HepG2 (cell line): ENCODE data around the gene ZNF446. TPM values are rescaled to one million over a fixed set of nuclear protein-coding genes. Genes with fewer than 3 reads are reported as not detected.

Experiments
- ARID3A ChIP-seq: IDR thresholded peaks from 2 replicates; pipeline ENCODE4 v1.6.1; 2012; ENCODE audit warnings: low read depth, low read length, improper control_type of control experiment
- ASH2L ChIP-seq: fragments of 300-600, 200-600 bp; sonication (generic); IDR thresholded peaks from 2 replicates; pipeline ENCODE4 v1.7.0; 2017; ENCODE audit warnings: low read depth, mild to moderate bottlenecking, moderate library complexity, mixed read lengths, low read length; ENCODE audit not compliant: insufficient read length
- E2F2 ChIP-seq: sonication (generic); formaldehyde crosslinking; IDR thresholded peaks from 2 replicates; pipeline ENCODE4 v1.4.0; 2020; ENCODE audit warnings: missing genetic modification reagents, borderline replicate concordance
- GATAD1 ChIP-seq: IDR thresholded peaks from 2 replicates; pipeline ENCODE4 v1.6.1; 2016; ENCODE audit warnings: missing genetic modification reagents, missing compliant biosample characterization
- ISL2 ChIP-seq: sonication (generic); formaldehyde crosslinking; IDR thresholded peaks from 2 replicates; pipeline ENCODE4 v1.5.0; 2020; ENCODE audit warnings: missing genetic modification reagents
- KDM5A ChIP-seq: fragments of 200-600 bp; sonication (generic); IDR thresholded peaks from 2 replicates; pipeline ENCODE4 v1.7.0; 2018; ENCODE audit warnings: antibody characterized with exemption, mild to moderate bottlenecking, low read length, borderline replicate concordance
- MEF2D ChIP-seq: sonication (generic); formaldehyde crosslinking; IDR thresholded peaks from 2 replicates; pipeline ENCODE4 v1.5.1; 2020; ENCODE audit warnings: mild to moderate bottlenecking, missing genetic modification reagents
- MIER3 ChIP-seq: IDR thresholded peaks from 2 replicates; pipeline ENCODE4 v1.6.1; 2016; ENCODE audit warnings: missing compliant biosample characterization, borderline replicate concordance
- MXD4 ChIP-seq: IDR thresholded peaks from 2 replicates; pipeline ENCODE4 v1.6.1; 2016; ENCODE audit warnings: mild to moderate bottlenecking, missing biosample characterization, missing genetic modification reagents
- NKX3-1 ChIP-seq: sonication (generic); formaldehyde crosslinking; IDR thresholded peaks from 2 replicates; pipeline ENCODE4 v1.5.0; 2020; ENCODE audit warnings: missing genetic modification reagents
- PITX1 ChIP-seq: sonication (generic); formaldehyde crosslinking; IDR thresholded peaks from 2 replicates; pipeline ENCODE4 v1.5.1; 2020; ENCODE audit warnings: mild to moderate bottlenecking, missing genetic modification reagents
- RFXAP ChIP-seq: sonication (generic); formaldehyde crosslinking; IDR thresholded peaks from 2 replicates; pipeline ENCODE4 v1.4.0; 2020; ENCODE audit warnings: missing genetic modification reagents, borderline replicate concordance
- SKI ChIP-seq: fragments of 450-650 bp; IDR thresholded peaks from one replicate; pipeline ENCODE4 v1.6.1; 2018; ENCODE audit warnings: mild to moderate bottlenecking; ENCODE audit not compliant: partially characterized antibody
- SMARCE1 ChIP-seq: fragments of 450-650 bp; IDR thresholded peaks from 2 replicates; pipeline ENCODE4 v1.6.1; 2017; ENCODE audit warnings: borderline replicate concordance
- SP2 ChIP-seq: sonication (generic); formaldehyde crosslinking; IDR thresholded peaks from 2 replicates; pipeline ENCODE4 v1.5.1; 2020; ENCODE audit warnings: mild to moderate bottlenecking, missing genetic modification reagents
- SUZ12 ChIP-seq: fragments of 150-350 bp; IDR thresholded peaks from 2 replicates; pipeline ENCODE4 v1.6.1; 2014; ENCODE audit warnings: low read depth, low read length
- TEAD3 ChIP-seq: optimal IDR thresholded peaks from 2 replicates; pipeline ENCODE3; 2016; ENCODE audit warnings: borderline replicate concordance
- UBTF ChIP-seq: sonication (generic); formaldehyde crosslinking; IDR thresholded peaks from 2 replicates; pipeline ENCODE4 v1.4.0; 2020; ENCODE audit warnings: mild to moderate bottlenecking, missing genetic modification reagents
- ZNF274 ChIP-seq: sonication (generic); formaldehyde crosslinking; IDR thresholded peaks from 2 replicates; pipeline ENCODE4 v1.5.1; 2020; ENCODE audit warnings: mild to moderate bottlenecking, missing genetic modification reagents
- ZNF350 ChIP-seq: sonication (generic); formaldehyde crosslinking; IDR thresholded peaks from 2 replicates; pipeline ENCODE4 v1.4.0; 2020; ENCODE audit warnings: mild to moderate bottlenecking, low read depth, missing genetic modification reagents, borderline replicate concordance
- ZNF788 ChIP-seq: sonication (generic); formaldehyde crosslinking; IDR thresholded peaks from 2 replicates; pipeline ENCODE4 v1.5.0; 2020; ENCODE audit warnings: mild to moderate bottlenecking, missing genetic modification reagents, borderline replicate concordance
- polyA plus RNA-seq, 8 experiments: library from polyadenylated mRNA; depleted of rRNA in 3 of 8; stranded (reverse) in 7 of 8; unstranded in 1 of 8; fragments of >200 nt; fragmentation: Illumina TruSeq in 4 of 8; extraction: Trizol in 4 of 8; gene quantifications; 2 replicates each; pipeline versions ENCODE4 v1.2.1 to v1.2.3, GENCODE V29; 2011 to 2016; ENCODE audit warnings: low read depth in 4 of 8, missing spikeins in 1 of 8, mixed read lengths in 1 of 8; ENCODE audit not compliant: insufficient read depth in 1 of 8
- total RNA-seq, 5 experiments: library from RNA; depleted of rRNA; stranded (reverse); fragments of >200 nt; fragmentation: Illumina TruSeq; extraction: Trizol; gene quantifications; 2 replicates each; pipeline ENCODE4 v1.2.3, GENCODE V29; 2016; ENCODE audit warnings: low read depth in 1 of 5
- TF ChIP-seq, protein P1 (sequence below): sonication (generic); formaldehyde crosslinking; IDR thresholded peaks from 2 replicates; pipeline ENCODE4 v1.8.1; 2022; ENCODE audit warnings: low read depth, mild to moderate bottlenecking, missing genetic modification reagents

Gene ZNF446
- total and polyA plus RNA-seq, 2 of the 13 experiments (the other 11 are each of a cell fraction or from before 2014, with no cell fraction given), result 3.0 to 3.6 TPM

DNA sequence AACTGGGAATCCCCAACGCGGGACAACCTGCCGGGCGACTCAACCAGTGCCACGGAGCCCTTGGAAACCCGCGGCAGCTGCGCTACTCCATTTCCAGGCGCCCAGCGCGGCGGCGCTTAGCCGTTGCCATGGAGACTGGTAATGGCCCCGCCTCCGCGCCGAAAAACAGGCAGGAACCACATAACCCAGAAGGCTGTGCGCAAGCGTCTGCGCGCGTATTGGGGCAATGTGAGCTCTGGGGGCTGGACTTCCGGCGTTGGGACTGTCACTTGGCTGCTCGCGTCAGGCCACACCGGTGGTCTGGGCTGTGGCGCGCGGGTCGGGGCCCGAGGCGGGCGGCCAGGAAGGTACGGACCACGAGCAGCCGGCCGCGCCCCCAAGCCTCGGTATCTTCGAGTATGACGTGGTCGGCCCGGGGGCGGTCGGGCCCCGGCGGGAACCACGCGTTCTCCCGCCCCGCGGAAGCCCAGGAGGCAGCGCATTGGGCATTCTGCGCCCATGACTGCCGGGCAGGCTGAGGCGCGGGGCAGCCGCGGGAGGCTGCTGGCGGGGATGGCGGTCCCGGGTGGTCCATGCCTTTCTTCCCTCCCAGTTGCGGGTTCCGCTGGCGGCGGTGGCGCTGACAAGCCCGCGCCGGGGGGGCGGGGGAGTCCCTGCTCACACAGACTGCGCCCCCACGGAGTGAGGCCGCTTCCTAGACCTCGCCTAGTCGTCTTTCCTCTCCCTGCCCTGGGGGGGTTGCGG, 24.6 kb upstream of the ZNF446 start, which contains the start of gene ZNF324B (continued):
- TF ChIP-seq TEAD3 (no peak), ARID3A (no peak), MEF2D (CRISPR knock-in tag) (0 out of 2 replicates have a peak, but pooled peaks have one; percentile 27), MXD4 (CRISPR knock-in tag) (peak; percentile 89; the same call in 1 of the 2 replicates), ZNF274 (peak; percentile 55; the same call in 1 of the 2 replicates), ZNF350 (CRISPR knock-in tag) (peak; percentile 27; the same call in 1 of the 2 replicates), E2F2 (CRISPR knock-in tag) (0 out of 2 replicates have a peak, but pooled peaks have one; percentile 66), NKX3-1 (no peak), MIER3 (CRISPR knock-in tag) (0 out of 2 replicates have a peak, but pooled peaks have one; percentile 37), PITX1 (CRISPR knock-in tag) (no peak; the same call in 1 of the 2 replicates), RFXAP (CRISPR knock-in tag) (0 out of 2 replicates have a peak, but pooled peaks have one; percentile 24), SKI (peak; percentile 9), SUZ12 (peak; percentile 73), ZNF788 (CRISPR knock-in tag) (peak; percentile 32; the same call in 1 of the 2 replicates), UBTF (CRISPR knock-in tag) (peak; percentile 35; the same call in 1 of the 2 replicates), ISL2 (CRISPR knock-in tag) (no peak), GATAD1 (CRISPR knock-in tag) (peak; percentile 77), ASH2L (peak; percentile 48), SMARCE1 (no peak), KDM5A (peak; percentile 32; the same call in 1 of the 2 replicates), SP2 (CRISPR knock-in tag) (peak; percentile 96)
- TF ChIP-seq, protein P1, sequence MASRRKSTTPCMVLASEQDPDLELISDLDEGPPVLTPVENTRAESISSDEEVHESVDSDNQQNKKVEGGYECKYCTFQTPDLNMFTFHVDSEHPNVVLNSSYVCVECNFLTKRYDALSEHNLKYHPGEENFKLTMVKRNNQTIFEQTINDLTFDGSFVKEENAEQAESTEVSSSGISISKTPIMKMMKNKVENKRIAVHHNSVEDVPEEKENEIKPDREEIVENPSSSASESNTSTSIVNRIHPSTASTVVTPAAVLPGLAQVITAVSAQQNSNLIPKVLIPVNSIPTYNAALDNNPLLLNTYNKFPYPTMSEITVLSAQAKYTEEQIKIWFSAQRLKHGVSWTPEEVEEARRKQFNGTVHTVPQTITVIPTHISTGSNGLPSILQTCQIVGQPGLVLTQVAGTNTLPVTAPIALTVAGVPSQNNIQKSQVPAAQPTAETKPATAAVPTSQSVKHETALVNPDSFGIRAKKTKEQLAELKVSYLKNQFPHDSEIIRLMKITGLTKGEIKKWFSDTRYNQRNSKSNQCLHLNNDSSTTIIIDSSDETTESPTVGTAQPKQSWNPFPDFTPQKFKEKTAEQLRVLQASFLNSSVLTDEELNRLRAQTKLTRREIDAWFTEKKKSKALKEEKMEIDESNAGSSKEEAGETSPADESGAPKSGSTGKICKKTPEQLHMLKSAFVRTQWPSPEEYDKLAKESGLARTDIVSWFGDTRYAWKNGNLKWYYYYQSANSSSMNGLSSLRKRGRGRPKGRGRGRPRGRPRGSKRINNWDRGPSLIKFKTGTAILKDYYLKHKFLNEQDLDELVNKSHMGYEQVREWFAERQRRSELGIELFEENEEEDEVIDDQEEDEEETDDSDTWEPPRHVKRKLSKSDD (CRISPR knock-in tag), result no peak
